ENCODE data around the gene ACTR8.
A peak's percentile ranks its signal among the peaks of the same experiment; 100 is the strongest.

Gene ACTR8

GRCh38 chr3:53833053-53833645 lies 48.8 kb downstream of the ACTR8 start:
- no peak for DNase-seq

GRCh38 chr3:53830944-53831343 lies 51.0 kb downstream of the ACTR8 start:
- DNase-seq: no peak

GRCh38 chr3:53829605-53830004 lies 52.3 kb downstream of the ACTR8 start:
- DNase-seq: no peak

- DNase-seq: no peak
These were observed 53.4 kb downstream of the ACTR8 start for GRCh38 chr3:53828581-53828980.

GRCh38 chr3:53826048-53826447 lies 55.9 kb downstream of the ACTR8 start:
- DNase-seq: no peak

- DNase-seq: no peak
These were observed 57.2 kb downstream of the ACTR8 start for GRCh38 chr3:53824795-53825194.

GRCh38 chr3:53823956-53824657 lies 57.8 kb downstream of the ACTR8 start:
- DNase-seq: peak; percentile 11

- peak; percentile 7 for DNase-seq
These were observed 58.7 kb downstream of the ACTR8 start for GRCh38 chr3:53823026-53823955.

GRCh38 chr3:53822331-53822741 lies 59.6 kb downstream of the ACTR8 start:
- DNase-seq: peak; percentile 11

GRCh38 chr3:53821631-53822121 lies 60.3 kb downstream of the ACTR8 start:
- DNase-seq: peak; percentile 20

- DNase-seq: peak; percentile 71
These were observed 61.0 kb downstream of the ACTR8 start for GRCh38 chr3:53820756-53821580.

- peak; percentile 3 for DNase-seq
These were observed 61.9 kb downstream of the ACTR8 start for GRCh38 chr3:53820084-53820483.

GRCh38 chr3:53819163-53819868 lies 62.6 kb downstream of the ACTR8 start:
- peak; percentile 10 for DNase-seq

- peak; percentile 8 for DNase-seq
These were observed 63.5 kb downstream of the ACTR8 start for GRCh38 chr3:53818221-53819162.

- DNase-seq: peak; percentile 10
These were observed 64.1 kb downstream of the ACTR8 start for GRCh38 chr3:53817809-53818208.

GRCh38 chr3:53817211-53817610 lies 64.7 kb downstream of the ACTR8 start:
- no peak for DNase-seq

Measured in femur (tissue), 1 donor.